ENCODE data around the gene NUDT3.
A peak's percentile ranks its signal among the peaks of the same experiment; 100 is the strongest.
"Not testable (repeated sequence)": the region's sequence is repeated elsewhere in the genome, so short reads cannot be mapped to it uniquely, and the experiment has no call there.

NUDT3 gene

GRCh38 chr6:34391786-34392496 lies 528 bp downstream of the NUDT3 start:
- DNase-seq: peak; percentile 63

- no peak for DNase-seq
Measured at GRCh38 chr6:34391473-34391785, 1.0 kb downstream of the NUDT3 start.

GRCh38 chr6:34390531-34391472 lies 1.7 kb downstream of the NUDT3 start:
- no peak for DNase-seq

- no peak for DNase-seq
Measured at GRCh38 chr6:34389034-34389433, 3.4 kb downstream of the NUDT3 start.

GRCh38 chr6:34388421-34388820 lies 4.0 kb downstream of the NUDT3 start:
- DNase-seq: no peak

GRCh38 chr6:34386316-34387137 lies 5.9 kb downstream of the NUDT3 start:
- DNase-seq: no peak

- no peak for DNase-seq
Measured at GRCh38 chr6:34385793-34386195, 6.7 kb downstream of the NUDT3 start.

- no peak for DNase-seq
Measured at GRCh38 chr6:34384321-34385153, 7.9 kb downstream of the NUDT3 start.

- no peak for DNase-seq
Measured at GRCh38 chr6:34383656-34384320, 8.7 kb downstream of the NUDT3 start.

- DNase-seq: no peak
Measured at GRCh38 chr6:34383161-34383631, 9.3 kb downstream of the NUDT3 start.

GRCh38 chr6:34381081-34381480 lies 11.4 kb downstream of the NUDT3 start:
- DNase-seq: no peak

- DNase-seq: no peak
Measured at GRCh38 chr6:34378470-34378869, 14.0 kb downstream of the NUDT3 start.

- DNase-seq: no peak
Measured at GRCh38 chr6:34377984-34378383, 14.5 kb downstream of the NUDT3 start.

GRCh38 chr6:34377571-34377970 lies 14.9 kb downstream of the NUDT3 start:
- not testable (repeated sequence) for DNase-seq

GRCh38 chr6:34375833-34376232 lies 16.6 kb downstream of the NUDT3 start:
- DNase-seq: no peak

- DNase-seq: no peak
Measured at GRCh38 chr6:34374508-34374907, 18.0 kb downstream of the NUDT3 start.

- DNase-seq: no peak
Measured at GRCh38 chr6:34374069-34374468, 18.4 kb downstream of the NUDT3 start.

- DNase-seq: no peak
Measured at GRCh38 chr6:34373511-34373910, 19.0 kb downstream of the NUDT3 start.

GRCh38 chr6:34371865-34372264 lies 20.6 kb downstream of the NUDT3 start:
- DNase-seq: not testable (repeated sequence)

GRCh38 chr6:34370361-34370760 lies 22.1 kb downstream of the NUDT3 start:
- DNase-seq: no peak

- no peak for DNase-seq
Measured at GRCh38 chr6:34369385-34369784, 23.1 kb downstream of the NUDT3 start.

- no peak for DNase-seq
Measured at GRCh38 chr6:34366639-34366921, 25.9 kb downstream of the NUDT3 start.
